Cardiac fibroblast (primary cell): ENCODE measurements around the gene CITED4.
A peak's percentile ranks its signal among the peaks of the same experiment; 100 is the strongest.

Experiments used
- DNase-seq, 2 donors: peaks; one replicate each; pipeline versions ENCODE4 v3.0.0 to v3.0.0-alpha.2; 2010; ENCODE audit warnings: low read depth in 2 of 2
- H3K4me3 ChIP-seq, 2 donors: replicated peaks in 1 of 2; 1 replicate in 1 of 2; 2 replicates in 1 of 2; pipeline ENCODE4 v1.5.1; 2011; ENCODE audit warnings: low read depth in 2 of 2, low read length in 2 of 2, mild to moderate bottlenecking in 2 of 2, moderate library complexity in 1 of 2
- CTCF ChIP-seq: IDR thresholded peaks from one replicate; pipeline ENCODE4 v1.5.1; 2011; ENCODE audit warnings: low read depth, mild to moderate bottlenecking, low read length, inconsistent platforms

CITED4 gene

DNA sequence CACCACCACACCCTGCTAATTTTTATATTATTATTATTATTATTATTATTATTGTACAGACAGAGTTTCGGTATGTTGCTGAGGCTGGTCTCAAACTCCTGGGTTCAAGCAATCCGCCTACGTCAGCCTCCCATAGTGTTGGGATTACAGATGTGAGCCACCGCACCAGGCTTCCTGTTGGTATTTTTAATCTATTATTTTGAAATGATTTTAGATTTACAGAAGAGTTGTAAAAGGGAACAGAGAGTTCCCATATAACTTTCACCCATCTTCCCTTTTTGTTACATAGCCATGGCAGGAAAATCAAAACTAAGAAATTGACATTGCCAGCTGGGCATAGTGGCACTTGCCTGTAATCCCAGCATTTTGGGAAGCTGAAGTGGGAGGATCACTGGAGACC is 42.9 kb upstream of the CITED4 start:
- no peak for TF ChIP-seq CTCF

GRCh38 chr1:40903106-40903505 is 40.9 kb upstream of the CITED4 start:
- TF ChIP-seq CTCF = no peak
- DNase-seq = no peak
- no peak overlapping the region for H3K4me3 ChIP-seq

More for the DNA sequence above, 42.9 kb upstream of the CITED4 start:
- no peak overlapping the region for H3K4me3 ChIP-seq
- DNase-seq = no peak

DNA sequence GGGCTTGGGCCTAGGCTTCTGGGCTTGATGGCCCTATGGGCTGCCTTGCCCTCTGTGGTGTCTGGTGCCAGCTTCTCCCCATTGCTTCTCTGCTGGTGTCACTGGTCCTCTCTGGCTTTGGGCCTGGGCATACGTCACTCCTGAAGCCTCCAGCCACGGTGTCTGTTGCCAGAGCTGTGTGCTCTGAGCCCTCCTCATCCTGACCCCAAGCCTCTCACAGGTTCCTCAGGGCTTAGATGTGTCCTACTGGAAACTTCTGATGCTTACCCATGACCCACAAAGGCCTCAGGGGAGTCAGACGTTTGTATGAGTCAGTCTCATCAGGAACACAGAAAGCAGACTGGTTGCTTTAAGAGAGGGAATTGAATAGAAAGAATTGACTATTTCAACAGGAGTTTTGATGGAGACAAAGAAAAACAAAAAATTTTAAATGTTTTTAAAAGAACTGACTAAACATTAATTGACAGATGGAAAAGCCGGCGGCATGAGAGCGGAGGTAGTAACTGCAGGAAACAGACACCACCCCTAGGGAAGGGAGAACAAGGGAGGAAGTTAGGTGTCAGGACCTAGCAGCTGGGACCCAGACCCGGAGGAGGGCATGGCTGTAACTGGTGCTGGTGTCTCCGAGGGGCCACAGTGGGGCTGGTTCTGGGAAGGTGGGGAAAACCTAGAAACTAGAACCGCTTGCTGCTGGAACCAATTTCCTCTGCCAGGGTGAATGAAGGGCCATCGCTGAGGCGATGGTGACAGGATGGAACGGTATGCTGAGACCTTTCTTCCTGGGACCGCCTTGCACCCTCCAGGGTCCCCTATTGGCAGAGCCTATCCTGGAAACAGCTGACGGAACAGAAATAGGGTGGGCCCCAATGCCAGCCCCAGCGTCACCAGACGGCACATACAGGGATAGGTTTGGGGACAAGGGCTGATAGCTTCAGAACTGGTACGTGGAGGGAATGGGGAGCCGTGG is 40.0 kb upstream of the CITED4 start:
- DNase-seq = peak; percentile 71 to 96
- no peak for TF ChIP-seq CTCF
- peak overlapping the region in 1 of 2 donors; percentile 5 for H3K4me3 ChIP-seq

- TF ChIP-seq CTCF = no peak
- H3K4me3 ChIP-seq = no peak overlapping the region
- DNase-seq = no peak
Observed at GRCh38 chr1:40899230-40899870, 37.2 kb upstream of the CITED4 start.

DNA sequence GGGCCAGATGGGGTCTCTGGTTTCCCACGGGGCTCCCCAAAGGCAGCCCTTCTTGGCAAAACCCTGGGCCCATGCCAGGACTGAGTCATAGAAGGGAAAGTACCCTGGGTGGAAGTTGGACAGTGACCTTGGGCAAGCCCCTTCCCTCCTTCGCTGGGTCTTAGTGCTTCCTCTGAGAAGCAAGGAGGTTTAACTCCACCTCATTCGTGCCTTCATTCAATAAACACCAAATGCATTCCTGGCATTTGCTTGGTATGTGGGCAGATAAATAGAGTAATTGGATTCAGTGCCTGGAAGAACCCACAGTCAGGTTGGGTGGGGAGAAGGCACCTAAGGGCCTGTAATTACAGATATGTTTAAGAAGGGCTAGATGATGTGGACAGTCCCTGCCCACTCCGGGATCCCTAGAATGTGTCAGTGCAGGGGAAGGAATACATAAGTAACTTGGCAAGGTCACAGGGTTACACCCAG is 36.3 kb upstream of the CITED4 start:
- TF ChIP-seq CTCF = no peak
- H3K4me3 ChIP-seq = no peak overlapping the region
- DNase-seq = peak; percentile 33 to 71

DNA sequence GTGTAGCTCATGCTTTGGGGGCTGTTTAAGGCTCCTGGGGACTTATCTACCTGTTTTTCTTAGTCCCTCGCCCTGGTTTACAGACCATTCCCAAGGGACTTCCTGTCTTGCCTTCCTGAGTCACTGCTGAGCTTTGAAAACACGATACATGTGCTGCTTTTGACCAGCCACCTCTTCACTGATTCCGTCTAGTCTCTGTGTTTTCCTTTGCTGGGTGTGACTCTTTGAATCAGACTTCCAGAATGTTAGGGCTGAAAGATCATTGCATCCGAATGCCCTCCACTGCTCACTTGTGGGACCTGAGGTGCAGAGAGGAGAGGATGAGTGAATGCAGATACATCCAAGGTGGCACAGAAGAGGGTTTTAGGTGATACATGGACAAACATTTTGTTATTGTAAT is 35.4 kb upstream of the CITED4 start:
- no peak for TF ChIP-seq CTCF
- H3K4me3 ChIP-seq = no peak overlapping the region
- peak in 1 of 2 donors; percentile 91 for DNase-seq
